B cell (primary cell): Measurements from ENCODE around the gene IL4R.

Source experiments
- EZH2 ChIP-seq: IDR thresholded peaks from 2 replicates; pipeline ENCODE4 v1.6.1; 2012; ENCODE audit warnings: borderline replicate concordance, low read depth, mild to moderate bottlenecking, moderate library complexity, low read length; ENCODE audit not compliant: insufficient read depth, poor library complexity, severe bottlenecking
- TF ChIP-seq, protein P1 (sequence below): fragments of 200-600 bp; IDR thresholded peaks from one replicate; pipeline ENCODE4 v1.8.0; 2022; ENCODE audit warnings: antibody characterized with exemption, mild to moderate bottlenecking

DNA sequence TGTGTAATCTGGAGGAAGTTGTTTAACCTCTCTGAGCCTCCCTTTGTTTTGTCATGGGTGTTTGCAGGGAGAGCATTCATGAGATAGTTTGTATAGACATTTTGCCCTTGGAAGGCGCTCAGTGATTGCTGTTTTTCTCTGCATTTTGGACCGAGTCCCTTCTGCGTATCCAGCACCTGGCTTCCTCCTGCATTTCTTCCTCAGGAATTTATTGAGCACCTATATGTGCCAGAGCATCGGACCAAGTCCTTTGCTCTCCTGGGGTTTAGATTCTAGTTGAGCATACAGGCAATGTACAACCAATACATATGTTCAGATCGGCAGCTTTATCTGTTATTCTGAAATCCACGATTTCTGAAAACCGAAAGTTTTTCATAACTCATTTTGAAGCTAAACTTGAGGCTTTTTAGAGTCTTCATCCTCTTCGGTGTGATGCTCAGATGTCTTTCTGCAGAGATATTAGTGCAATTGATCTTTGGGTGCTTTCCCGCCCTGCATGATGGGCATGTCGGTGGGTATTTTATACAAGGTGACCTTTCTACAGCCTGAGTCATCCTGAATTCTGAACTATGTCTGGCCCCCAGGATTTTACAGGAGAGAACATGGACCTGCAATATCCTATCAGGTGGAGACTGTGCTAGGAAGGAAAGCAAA is 4.1 kb downstream of the IL4R start:
- TF ChIP-seq, protein P1, sequence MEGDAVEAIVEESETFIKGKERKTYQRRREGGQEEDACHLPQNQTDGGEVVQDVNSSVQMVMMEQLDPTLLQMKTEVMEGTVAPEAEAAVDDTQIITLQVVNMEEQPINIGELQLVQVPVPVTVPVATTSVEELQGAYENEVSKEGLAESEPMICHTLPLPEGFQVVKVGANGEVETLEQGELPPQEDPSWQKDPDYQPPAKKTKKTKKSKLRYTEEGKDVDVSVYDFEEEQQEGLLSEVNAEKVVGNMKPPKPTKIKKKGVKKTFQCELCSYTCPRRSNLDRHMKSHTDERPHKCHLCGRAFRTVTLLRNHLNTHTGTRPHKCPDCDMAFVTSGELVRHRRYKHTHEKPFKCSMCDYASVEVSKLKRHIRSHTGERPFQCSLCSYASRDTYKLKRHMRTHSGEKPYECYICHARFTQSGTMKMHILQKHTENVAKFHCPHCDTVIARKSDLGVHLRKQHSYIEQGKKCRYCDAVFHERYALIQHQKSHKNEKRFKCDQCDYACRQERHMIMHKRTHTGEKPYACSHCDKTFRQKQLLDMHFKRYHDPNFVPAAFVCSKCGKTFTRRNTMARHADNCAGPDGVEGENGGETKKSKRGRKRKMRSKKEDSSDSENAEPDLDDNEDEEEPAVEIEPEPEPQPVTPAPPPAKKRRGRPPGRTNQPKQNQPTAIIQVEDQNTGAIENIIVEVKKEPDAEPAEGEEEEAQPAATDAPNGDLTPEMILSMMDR: no peak
- no peak for TF ChIP-seq EZH2
